ENCODE results near the gene ATIC.
"Not testable (repeated sequence)": the region's sequence is repeated elsewhere in the genome, so short reads cannot be mapped to it uniquely, and the experiment has no call there.

The ATIC gene

GRCh38 chr2:215360059-215360458 lies 48.2 kb downstream of the ATIC start:
- not testable (repeated sequence) for DNase-seq (ENCODE audit: low read depth in 2 of 2, low spot score in 1 of 2)

GRCh38 chr2:215360596-215360995 lies 48.7 kb downstream of the ATIC start:
- DNase-seq (ENCODE audit: low read depth in 2 of 2, low spot score in 1 of 2), result no peak

DNA sequence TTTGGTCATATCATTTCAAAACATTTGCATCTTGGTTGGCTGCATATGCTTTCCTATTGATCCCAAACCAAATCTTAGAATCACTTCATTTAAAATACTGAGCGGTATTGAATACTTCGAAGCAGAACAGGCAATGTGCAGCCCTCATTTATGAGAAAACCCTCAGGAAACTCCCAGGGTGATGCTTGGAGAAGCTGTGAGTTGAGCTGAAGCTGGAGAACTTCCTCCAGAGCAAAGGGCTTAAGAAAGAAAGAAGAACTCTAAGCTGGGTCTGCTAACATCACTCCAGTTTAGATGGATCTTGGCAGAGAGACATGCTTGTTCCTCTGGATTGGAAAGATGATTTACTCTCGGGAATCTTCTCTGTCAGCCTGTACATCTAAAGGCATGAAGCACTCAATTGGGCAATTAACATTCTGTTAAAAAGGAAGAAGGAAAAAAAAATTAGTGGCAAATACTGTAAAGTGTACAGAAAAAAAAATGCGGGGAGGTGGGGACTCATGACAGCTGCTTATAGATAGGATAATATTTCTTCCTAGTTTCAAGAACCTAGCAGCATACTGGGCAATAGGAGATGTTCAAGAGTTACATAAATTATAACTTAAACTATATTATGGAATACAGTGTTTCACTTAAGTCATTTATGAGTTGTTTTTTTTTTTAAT lies 49.5 kb downstream of the ATIC start:
- no peak for DNase-seq (ENCODE audit: low read depth in 2 of 2, low spot score in 1 of 2)

GRCh38 chr2:215361876-215362561 lies 50.2 kb downstream of the ATIC start:
- no peak for DNase-seq (ENCODE audit: low read depth in 2 of 2, low spot score in 1 of 2)

DNA sequence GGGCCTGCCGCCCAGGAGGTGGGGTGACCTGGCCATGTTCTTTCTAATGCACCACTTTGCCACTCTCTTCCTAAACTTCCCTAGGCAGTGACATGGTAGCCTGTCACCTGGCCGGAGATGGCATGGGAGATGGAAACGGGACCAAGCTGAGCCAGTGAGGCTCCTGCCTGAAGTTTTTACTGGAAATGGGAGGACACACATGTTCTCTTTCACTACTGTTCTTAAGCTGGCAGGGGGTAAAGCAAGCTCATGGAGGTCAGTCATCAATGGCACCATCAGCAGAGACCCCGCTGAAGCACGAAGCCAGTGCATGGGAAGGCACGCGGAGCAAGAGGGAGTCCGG lies 50.7 kb downstream of the ATIC start:
- DNase-seq (ENCODE audit: low read depth in 2 of 2, low spot score in 1 of 2), result no peak

DNA sequence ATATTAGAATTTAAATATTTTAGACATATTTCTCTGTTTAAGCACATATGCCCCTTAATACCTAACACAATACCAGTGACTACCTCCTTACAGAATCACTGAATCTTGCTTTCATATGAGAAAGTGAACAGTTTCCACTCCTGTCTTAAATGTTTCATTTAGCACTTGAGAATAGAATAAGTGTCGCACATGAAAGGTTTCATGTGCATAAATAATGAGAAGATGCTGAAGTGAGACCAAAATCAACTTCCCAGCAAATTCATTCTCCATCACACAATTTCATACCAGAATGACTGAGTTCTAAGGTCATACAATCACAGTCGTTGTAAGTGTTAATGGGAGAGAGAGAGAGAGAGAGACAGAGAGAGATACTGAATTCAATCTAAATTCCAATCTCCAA lies 51.2 kb downstream of the ATIC start:
- DNase-seq (ENCODE audit: low read depth in 2 of 2, low spot score in 1 of 2), result no peak

GRCh38 chr2:215363461-215364156 lies 51.8 kb downstream of the ATIC start:
- no peak for DNase-seq (ENCODE audit: low read depth in 2 of 2, low spot score in 1 of 2)

- no peak for DNase-seq (ENCODE audit: low read depth in 2 of 2, low spot score in 1 of 2)
These were observed 52.6 kb downstream of the ATIC start for GRCh38 chr2:215364157-215365155.

DNA sequence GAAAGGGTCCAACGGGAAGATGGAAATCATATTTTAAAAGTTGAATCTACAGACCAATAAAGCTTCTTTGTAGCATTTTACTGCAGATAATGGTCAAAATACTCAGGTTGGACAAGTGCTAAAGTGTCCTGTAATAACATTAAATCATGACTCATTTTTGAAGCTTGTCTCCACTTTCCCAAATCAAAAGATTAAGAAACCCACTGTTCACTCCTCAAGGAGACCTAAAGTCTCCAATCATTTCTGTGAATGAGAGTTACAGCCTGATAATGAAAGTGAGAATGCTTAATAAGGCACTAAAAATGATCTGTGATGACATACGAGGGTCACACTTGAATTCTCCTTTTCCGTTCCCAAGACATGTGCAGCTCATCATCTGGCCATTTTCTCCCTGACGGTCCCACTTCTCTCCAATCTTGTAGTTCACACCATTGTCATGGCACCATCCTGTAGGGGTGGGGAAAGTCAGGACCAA lies 53.4 kb downstream of the ATIC start:
- no peak for DNase-seq (ENCODE audit: low read depth in 2 of 2, low spot score in 1 of 2)

DNA sequence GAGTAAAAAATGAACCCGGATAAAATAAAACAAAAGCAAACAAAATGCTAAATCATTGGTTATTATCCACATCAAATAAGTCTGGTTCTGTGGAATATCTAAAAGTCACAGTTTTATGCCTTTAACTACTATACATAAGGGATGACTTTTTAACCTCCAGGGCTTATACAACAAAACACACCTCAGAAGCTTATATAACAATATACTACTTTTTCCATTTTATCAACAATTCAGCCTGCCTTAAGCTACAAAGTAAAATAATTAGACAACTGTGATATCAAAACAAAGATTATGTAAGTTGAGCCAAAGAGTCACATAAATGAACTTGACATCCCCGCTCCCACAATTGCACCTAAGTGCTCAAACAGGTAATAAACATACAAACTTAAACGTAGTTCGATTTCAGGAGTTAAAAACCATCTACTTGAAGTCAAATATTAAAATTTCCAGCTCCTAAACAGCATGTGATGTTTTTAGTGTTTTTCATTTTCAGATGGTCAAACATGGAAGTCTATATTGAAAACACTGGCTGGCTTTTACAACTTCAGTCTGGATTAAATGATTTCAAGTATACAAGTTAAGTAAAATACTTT lies 54.7 kb downstream of the ATIC start:
- DNase-seq (ENCODE audit: low read depth in 2 of 2, low spot score in 1 of 2), result no peak

DNA sequence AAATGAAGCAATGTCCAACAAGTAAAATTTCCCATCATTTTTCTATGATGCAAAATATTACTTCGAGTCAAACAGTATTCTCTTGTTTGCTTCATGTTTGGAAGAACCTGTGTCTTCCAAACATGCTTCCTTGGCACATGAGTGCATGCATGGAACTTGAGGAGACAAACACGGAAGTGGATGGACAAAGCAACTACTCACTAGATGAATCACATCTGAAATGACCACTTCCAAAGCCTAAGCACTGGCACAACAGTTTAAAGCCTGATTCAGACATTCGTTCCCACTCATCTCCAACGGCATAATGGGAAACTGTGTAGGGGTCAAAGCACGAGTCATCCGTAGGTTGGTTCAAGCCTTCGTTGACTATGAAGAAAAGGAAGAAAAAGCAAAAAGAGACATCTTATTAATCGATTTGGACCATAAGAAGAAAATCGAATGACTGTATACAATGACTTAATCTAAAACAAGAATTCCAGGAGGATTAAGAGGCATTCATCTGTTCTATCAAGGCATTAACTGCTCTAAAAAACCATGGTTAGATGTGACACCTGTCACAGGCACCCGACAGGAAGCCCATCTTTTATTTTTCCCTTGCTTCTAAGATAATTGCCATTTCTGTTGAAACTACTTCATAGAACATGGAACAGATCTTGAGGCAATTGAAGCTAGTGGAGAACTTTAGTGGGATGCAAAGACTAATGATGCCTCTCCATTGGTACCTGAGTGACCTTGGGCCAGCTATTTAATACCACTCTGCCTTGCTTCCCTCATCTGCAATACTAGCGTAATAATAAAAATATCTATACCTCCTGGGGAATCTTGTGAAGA lies 56.0 kb downstream of the ATIC start:
- no peak for DNase-seq (ENCODE audit: low read depth in 2 of 2, low spot score in 1 of 2)

GRCh38 chr2:215368493-215368809 lies 56.6 kb downstream of the ATIC start:
- DNase-seq (ENCODE audit: low read depth in 2 of 2, low spot score in 1 of 2), result no peak

GRCh38 chr2:215369181-215369760 lies 57.4 kb downstream of the ATIC start:
- DNase-seq (ENCODE audit: low read depth in 2 of 2, low spot score in 1 of 2), result no peak

DNA sequence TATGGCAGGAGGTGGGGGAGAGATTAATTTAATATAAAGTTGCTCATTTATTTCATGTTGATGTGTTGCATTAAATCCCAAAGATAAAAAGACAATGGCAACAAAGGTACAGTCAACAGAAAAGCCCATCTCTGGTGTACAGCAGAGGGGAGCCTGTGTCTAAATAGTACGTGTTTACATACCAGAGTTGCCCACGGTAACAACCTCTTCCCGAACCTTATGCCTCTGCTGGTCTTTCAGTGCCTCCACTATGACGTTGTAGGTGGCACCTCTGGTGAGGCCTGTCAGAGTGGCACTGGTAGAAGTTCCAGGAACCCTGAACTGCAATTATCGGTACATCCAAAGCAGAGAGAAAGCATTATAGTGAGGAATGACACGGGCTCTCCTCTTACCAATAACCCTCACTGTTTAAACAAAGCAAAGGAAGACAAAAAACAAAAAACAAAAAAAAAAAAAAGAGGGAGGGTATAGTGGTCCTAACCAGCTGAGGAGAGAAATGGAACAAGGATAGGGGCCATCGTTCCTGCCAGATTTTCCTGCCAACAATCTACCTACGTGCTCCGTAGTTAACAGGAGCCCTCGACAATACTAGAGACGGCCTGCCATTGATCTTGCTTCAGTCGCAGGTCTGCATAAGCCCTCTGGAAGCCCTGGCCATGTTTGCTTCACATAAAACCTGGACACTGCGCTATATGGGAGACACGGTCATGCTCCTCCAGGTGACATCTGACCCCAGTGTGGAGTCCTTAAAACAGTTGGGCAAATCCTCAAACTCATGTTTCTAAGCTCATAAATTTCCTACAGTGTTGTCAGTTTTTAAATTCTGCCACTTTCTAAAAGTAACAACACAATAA lies 58.5 kb downstream of the ATIC start:
- DNase-seq (ENCODE audit: low read depth in 2 of 2, low spot score in 1 of 2), result no peak

GRCh38 chr2:215371915-215372897 lies 60.3 kb downstream of the ATIC start:
- no peak for DNase-seq (ENCODE audit: low read depth in 2 of 2, low spot score in 1 of 2)

DNA sequence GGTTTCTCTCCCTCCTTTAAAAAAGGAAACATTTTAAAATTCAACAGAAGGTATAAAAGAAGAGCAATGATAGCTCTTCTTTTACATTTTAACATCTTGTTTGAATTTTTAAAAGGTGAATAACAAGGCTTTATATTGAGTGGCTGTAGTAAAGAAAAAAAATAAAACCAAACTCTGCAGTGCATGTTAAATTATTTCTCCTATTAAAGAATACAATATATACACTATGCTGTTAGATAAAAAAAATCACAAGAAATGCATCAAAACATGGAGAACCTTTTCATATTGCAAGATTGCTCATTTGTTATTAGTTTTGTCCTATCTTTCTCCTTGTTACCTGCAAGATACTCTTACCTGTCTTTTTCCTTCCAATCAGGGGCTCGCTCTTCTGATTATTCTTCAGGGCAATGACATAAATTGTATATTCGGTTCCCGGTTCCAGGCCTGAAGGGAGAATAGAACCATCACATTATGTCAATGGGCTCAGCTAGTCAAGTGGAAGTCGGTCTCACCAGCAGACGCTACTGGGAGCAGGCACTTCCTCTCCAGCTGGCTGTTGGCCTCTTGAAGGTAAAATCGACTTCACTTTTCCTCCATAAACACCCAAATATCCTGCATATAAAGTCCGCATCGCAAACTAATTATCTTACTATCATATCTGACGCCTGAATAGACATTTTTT lies 61.2 kb downstream of the ATIC start:
- DNase-seq (ENCODE audit: low read depth in 2 of 2, low spot score in 1 of 2), result no peak

- no peak for DNase-seq (ENCODE audit: low read depth in 2 of 2, low spot score in 1 of 2)
These were observed 62.1 kb downstream of the ATIC start for GRCh38 chr2:215374002-215374401.

All from stimulated activated CD8-positive, alpha-beta memory T cell treated with anti-CD3 and anti-CD28 coated beads, Interleukin-4, amount 100 ng/mL, for 4 hours (primary cell).